HG02884 (cell line): ENCODE measurements around the gene PDE11A.

Experiments
- ATAC-seq: cut with Tn5 transposase; IDR thresholded peaks from one replicate; pipeline ENCODE4 v1.9.1; 2021; ENCODE audit warnings: mild to moderate bottlenecking, moderate library complexity; ENCODE audit not compliant: unreplicated experiment

The PDE11A gene

GRCh38 chr2:177730363-177730762 lies 342.2 kb downstream of the PDE11A start:
- no peak for ATAC-seq

- no peak for ATAC-seq
Observed at GRCh38 chr2:177728920-177729319, 343.7 kb downstream of the PDE11A start.

GRCh38 chr2:177728399-177728765 lies 344.2 kb downstream of the PDE11A start:
- ATAC-seq: no peak

- no peak for ATAC-seq
Observed at GRCh38 chr2:177727577-177728398, 344.8 kb downstream of the PDE11A start.

GRCh38 chr2:177726931-177727348 lies 345.6 kb downstream of the PDE11A start:
- no peak for ATAC-seq

- ATAC-seq: peak; percentile 63
Observed at GRCh38 chr2:177724398-177725287, 347.9 kb downstream of the PDE11A start.

- ATAC-seq: no peak
Observed at GRCh38 chr2:177723235-177723634, 349.3 kb downstream of the PDE11A start.

- ATAC-seq: no peak
Observed at GRCh38 chr2:177721818-177722567, 350.6 kb downstream of the PDE11A start.

- no peak for ATAC-seq
Observed at GRCh38 chr2:177721087-177721486, 351.5 kb downstream of the PDE11A start.

GRCh38 chr2:177717831-177718618 lies 354.6 kb downstream of the PDE11A start:
- no peak for ATAC-seq

- no peak for ATAC-seq
Observed at GRCh38 chr2:177716484-177716883, 356.1 kb downstream of the PDE11A start.

- ATAC-seq: no peak
Observed at GRCh38 chr2:177715771-177716170, 356.8 kb downstream of the PDE11A start.

- no peak for ATAC-seq
Observed at GRCh38 chr2:177714704-177715103, 357.9 kb downstream of the PDE11A start.

- ATAC-seq: no peak
Observed at GRCh38 chr2:177712462-177712861, 360.1 kb downstream of the PDE11A start.

- ATAC-seq: no peak
Observed at GRCh38 chr2:177711483-177712265, 360.9 kb downstream of the PDE11A start.

GRCh38 chr2:177710889-177711288 lies 361.7 kb downstream of the PDE11A start:
- ATAC-seq: no peak

GRCh38 chr2:177709986-177710401 lies 362.6 kb downstream of the PDE11A start:
- no peak for ATAC-seq

- ATAC-seq: no peak
Observed at GRCh38 chr2:177708660-177709444, 363.7 kb downstream of the PDE11A start.

- ATAC-seq: no peak
Observed at GRCh38 chr2:177708106-177708505, 364.5 kb downstream of the PDE11A start.
